ENCODE measurements around the gene HVCN1. TPM values are rescaled to one million over a fixed set of nuclear protein-coding genes. Genes with fewer than 3 reads are reported as not detected.

HVCN1 gene
- total and polyA plus RNA-seq, 2 of the 13 experiments (the other 11 are each of a cell fraction or from before 2014, with no cell fraction given): 0.49 to 1.3 TPM

DNA sequence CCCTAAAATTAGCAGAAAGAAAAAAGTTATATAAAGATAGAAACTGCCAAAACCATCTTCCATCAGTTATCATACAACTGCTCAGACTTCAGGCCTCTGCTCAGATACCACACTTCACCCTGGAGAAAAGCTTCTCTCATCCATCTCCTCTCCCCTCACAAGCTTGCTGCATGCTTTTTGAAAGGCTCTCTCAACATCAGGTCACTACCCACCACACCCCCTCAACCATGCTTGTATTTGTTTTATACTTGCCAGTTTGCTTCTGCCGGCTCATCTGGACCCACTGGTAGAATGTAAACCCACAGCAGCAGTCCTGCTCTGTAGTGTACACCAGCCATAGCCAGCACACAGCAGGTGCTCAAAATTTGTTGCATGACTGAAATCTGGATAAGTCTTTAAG lies 45.0 kb upstream of the HVCN1 start:
- BruUV-seq (replicated peaks): no TSS peak
- DNase-seq (ENCODE audit: low spot score) (no peak), ATAC-seq (peak; percentile 39), FAIRE-seq (no peak)
- POLR2A ChIA-PET: interaction anchor here (0.6 to 1.1 kb wide), 2 partner anchors 9 to 18 kb away, joined by 4 to 5 read pairs; partner anchors contain the start of gene PPP1CC
- Histone ChIP-seq H3K36me3 (replicated peaks in 1 of 2; ENCODE audit: control insufficient read depth in 1 of 2, insufficient read depth in 2 of 2, low read length in 2 of 2) (peaks cover 16 to 62% of the 10 kb centered on the region in 2 experiments), H3K27me3 (ENCODE audit: control insufficient read depth in 1 of 2, insufficient read depth in 2 of 2, low read length in 2 of 2) (no peaks in the 10 kb centered on the region), H3K79me2 (ENCODE audit: insufficient read depth, low read length) (peaks cover 79% of the 10 kb centered on the region), H3K4me2 (ENCODE audit: low read depth, low read length) (peak overlapping the region; percentile 19; the same call in 1 of the 2 replicates), H3K9ac (ENCODE audit: insufficient read depth, low read depth, low read length) (no peak overlapping the region), H3K4me3 (replicated peaks in 1 of 3; ENCODE audit: insufficient read depth in 1 of 3, low read depth in 2 of 3, low read length in 3 of 3) (no peak overlapping the region), H2AFZ (ENCODE audit: low read length) (no peak overlapping the region), H3K9me3 (ENCODE audit: low read length) (no peaks in the 10 kb centered on the region), H3K4me1 (ENCODE audit: insufficient read depth, low read length) (peaks cover 89% of the 10 kb centered on the region), H4K20me1 (ENCODE audit: insufficient read depth, low read length) (peaks cover 85% of the 10 kb centered on the region), H3K27ac (ENCODE audit: extremely low read length, insufficient read depth, low read length) (no peak overlapping the region)
- TF ChIP-seq ATRX (CRISPR knock-in tag; IDR thresholded peaks at IDR 0.05; ENCODE audit: borderline replicate concordance) (no peak), TARDBP (CRISPR knock-in tag; IDR thresholded peaks at IDR 0.05) (no peak), ISX (CRISPR knock-in tag; conservative IDR thresholded peaks at IDR 0.05) (no peak), NRL (CRISPR knock-in tag; IDR thresholded peaks at IDR 0.05; ENCODE audit: borderline replicate concordance) (no peak), ZNF510 (CRISPR knock-in tag; IDR thresholded peaks at IDR 0.05; ENCODE audit: low read depth) (no peak), JUND (CRISPR knock-in tag; IDR thresholded peaks at IDR 0.05) (no peak), ZSCAN9 (CRISPR knock-in tag; IDR thresholded peaks at IDR 0.05; ENCODE audit: borderline replicate concordance) (no peak), PAX8 (CRISPR knock-in tag; IDR thresholded peaks at IDR 0.05; ENCODE audit: borderline replicate concordance) (no peak), ELF1 (CRISPR knock-in tag; IDR thresholded peaks at IDR 0.05) (no peak), SOX5 (CRISPR knock-in tag; IDR thresholded peaks at IDR 0.05; ENCODE audit: borderline replicate concordance) (no peak), ZNF577 (CRISPR knock-in tag; IDR thresholded peaks at IDR 0.05; ENCODE audit: borderline replicate concordance, low read depth) (no peak), ZNF644 (CRISPR knock-in tag; IDR thresholded peaks at IDR 0.05; ENCODE audit: low read depth) (no peak)
- in situ Hi-C loops (cut with HindIII; ENCODE audit: extremely low pct_ligation_motif_present, low pct_unique_long_range_greater_than_20kb): no loop called here
- WGBS (ENCODE audit: low lambda C conversion rate): 50% methylated on average over 1 of the region's 1 CpG
- CTCF ChIA-PET (ENCODE audit: low intra/inter-chr PET ratio, low total read pairs): no interaction called here
- intact Hi-C loops (cut with micrococcal nuclease; ENCODE audit: unreplicated experiment): no loop called here
